KOPT-K1 (cell line): ENCODE data around the gene ELF4.

Experiments
- H3K27ac ChIP-seq: fragments of 200-600 bp; sonication (generic); 2 replicates; pipeline ENCODE4 v1.5.1; 2016; ENCODE audit warnings: antibody characterized with exemption, mild to moderate bottlenecking, low read depth, low read length; ENCODE audit not compliant: poor library complexity, severe bottlenecking
- H3K36me3 ChIP-seq: fragments of 200-600 bp; sonication (generic); 2 replicates; pipeline ENCODE4 v1.5.1; 2017; ENCODE audit warnings: antibody characterized with exemption, mild to moderate bottlenecking, low read length, moderate library complexity; ENCODE audit not compliant: insufficient read depth
- H3K9me3 ChIP-seq: fragments of 200-600 bp; sonication (generic); 2 replicates; pipeline ENCODE4 v1.5.1; 2017; ENCODE audit warnings: antibody characterized with exemption, low read length, mild to moderate bottlenecking; ENCODE audit not compliant: insufficient read depth, poor library complexity, severe bottlenecking

Gene ELF4

GRCh38 chrX:130015181-130015580 lies 95.1 kb downstream of the ELF4 start:
- H3K9me3 ChIP-seq: no peaks in the 10 kb centered on the region
- H3K27ac ChIP-seq: no peak overlapping the region
- H3K36me3 ChIP-seq: peaks cover 86% of the 10 kb centered on the region
